GM12801 (cell line): ENCODE measurements around the gene ZNF768.

Source experiments
- TF ChIP-seq, protein P1 (sequence below): IDR thresholded peaks from one replicate; pipeline ENCODE4 v1.5.1; 2011; ENCODE audit warnings: control low read depth; ENCODE audit not compliant: insufficient read length; ENCODE audit errors: extremely low read depth

Gene ZNF768

GRCh38 chr16:30539000-30539964 is 12.9 kb upstream of the ZNF768 start:
- TF ChIP-seq, protein P1, sequence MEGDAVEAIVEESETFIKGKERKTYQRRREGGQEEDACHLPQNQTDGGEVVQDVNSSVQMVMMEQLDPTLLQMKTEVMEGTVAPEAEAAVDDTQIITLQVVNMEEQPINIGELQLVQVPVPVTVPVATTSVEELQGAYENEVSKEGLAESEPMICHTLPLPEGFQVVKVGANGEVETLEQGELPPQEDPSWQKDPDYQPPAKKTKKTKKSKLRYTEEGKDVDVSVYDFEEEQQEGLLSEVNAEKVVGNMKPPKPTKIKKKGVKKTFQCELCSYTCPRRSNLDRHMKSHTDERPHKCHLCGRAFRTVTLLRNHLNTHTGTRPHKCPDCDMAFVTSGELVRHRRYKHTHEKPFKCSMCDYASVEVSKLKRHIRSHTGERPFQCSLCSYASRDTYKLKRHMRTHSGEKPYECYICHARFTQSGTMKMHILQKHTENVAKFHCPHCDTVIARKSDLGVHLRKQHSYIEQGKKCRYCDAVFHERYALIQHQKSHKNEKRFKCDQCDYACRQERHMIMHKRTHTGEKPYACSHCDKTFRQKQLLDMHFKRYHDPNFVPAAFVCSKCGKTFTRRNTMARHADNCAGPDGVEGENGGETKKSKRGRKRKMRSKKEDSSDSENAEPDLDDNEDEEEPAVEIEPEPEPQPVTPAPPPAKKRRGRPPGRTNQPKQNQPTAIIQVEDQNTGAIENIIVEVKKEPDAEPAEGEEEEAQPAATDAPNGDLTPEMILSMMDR = no peak

DNA sequence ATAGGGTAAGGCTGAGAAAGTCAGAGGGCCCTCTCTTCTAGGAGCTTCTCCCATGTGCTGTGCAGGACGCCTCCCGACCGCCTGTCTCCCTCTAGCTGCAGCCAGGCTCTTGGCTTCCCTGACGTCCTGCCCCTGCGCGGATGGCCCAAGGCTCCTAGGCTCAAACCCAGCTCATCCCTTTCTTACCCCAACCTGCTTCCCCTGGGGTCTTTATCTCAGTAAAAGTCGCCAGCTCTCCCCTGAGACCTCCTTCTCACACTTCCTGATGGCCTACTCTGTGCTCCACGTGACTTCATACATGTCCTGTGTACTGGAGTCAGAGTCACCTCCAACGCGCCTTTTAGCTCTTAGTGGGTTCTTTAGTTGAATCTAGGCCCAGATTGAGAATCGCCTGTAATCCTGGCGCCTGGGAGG is 9.4 kb upstream of the ZNF768 start:
- TF ChIP-seq, protein P1 = no peak

DNA sequence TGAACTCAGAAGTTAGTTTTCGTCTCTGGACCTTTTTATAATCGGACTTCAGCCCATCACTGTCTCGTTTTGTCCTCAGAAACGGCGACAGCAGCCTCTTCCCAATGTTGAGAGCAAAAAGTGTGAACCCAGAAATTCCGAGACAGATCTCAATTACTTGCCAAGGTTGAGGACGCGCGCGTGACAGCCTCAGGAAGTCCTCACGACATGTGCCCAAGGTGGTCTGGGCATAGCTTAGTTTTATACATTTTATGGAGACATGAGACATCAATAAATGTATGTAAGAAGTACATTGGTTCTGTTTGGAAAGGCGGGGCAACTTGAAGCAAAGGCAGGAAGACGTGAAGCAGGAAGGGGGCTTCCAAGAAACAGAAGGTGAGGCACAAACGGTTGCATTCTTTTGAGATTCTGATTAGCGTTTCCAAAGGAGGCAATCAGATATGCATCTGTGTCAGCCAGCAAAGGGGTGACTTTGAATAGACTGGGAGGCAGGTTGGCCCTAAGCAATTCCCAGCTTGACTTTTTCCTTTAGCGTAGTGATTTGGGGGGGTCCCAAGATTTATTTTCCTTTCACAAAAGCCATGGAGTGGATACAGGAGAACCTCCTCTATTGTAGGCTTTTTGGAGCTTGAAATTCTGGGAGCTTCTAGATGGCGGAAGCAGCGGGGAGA is 8.9 kb upstream of the ZNF768 start:
- TF ChIP-seq, protein P1 = no peak

- TF ChIP-seq, protein P1 = no peak
These were observed 8.2 kb upstream of the ZNF768 start, which contains the start of gene ZNF747 for GRCh38 chr16:30534368-30535105. Gene ZNF747 (minus strand): TSS chr16:30534858. CDS start chr16:30534679, 179 bp downstream.

GRCh38 chr16:30533748-30534367 is 7.5 kb upstream of the ZNF768 start:
- TF ChIP-seq, protein P1 = no peak

- TF ChIP-seq, protein P1 = no peak
These were observed 6.8 kb upstream of the ZNF768 start for GRCh38 chr16:30533146-30533522.
